ENCODE measurements around the gene FLCN.

Gene FLCN

GRCh38 chr17:17179371-17179827, 57.6 kb downstream of the FLCN start:
- H3K27me3 ChIP-seq (ENCODE audit: control insufficient read depth in 1 of 2, insufficient read depth in 2 of 2, low read length in 2 of 2) = no peaks in the 10 kb centered on the region
- H3K27ac ChIP-seq (ENCODE audit: low read depth, low read length) = no peak overlapping the region
- no peaks in the 10 kb centered on the region for H3K4me1 ChIP-seq (ENCODE audit: control insufficient read depth in 1 of 2, insufficient read depth in 2 of 2, low read length in 2 of 2)
- no peak overlapping the region for H3K4me3 ChIP-seq (ENCODE audit: low read depth in 1 of 2, low read length in 2 of 2)
- peaks cover 41 to 94% of the 10 kb centered on the region in 2 donors for H3K36me3 ChIP-seq (ENCODE audit: control insufficient read depth in 1 of 2, insufficient read depth in 2 of 2, low read length in 2 of 2)
- H3K9ac ChIP-seq (ENCODE audit: low read depth in 1 of 2, low read length in 2 of 2) = no peak overlapping the region
- H3K9me3 ChIP-seq (ENCODE audit: control insufficient read depth in 1 of 2, low read length in 2 of 2) = no peaks in the 10 kb centered on the region

- peaks cover 47 to 96% of the 10 kb centered on the region in 2 donors for H3K36me3 ChIP-seq (ENCODE audit: control insufficient read depth in 1 of 2, insufficient read depth in 2 of 2, low read length in 2 of 2)
- no peaks in the 10 kb centered on the region for H3K9me3 ChIP-seq (ENCODE audit: control insufficient read depth in 1 of 2, low read length in 2 of 2)
- no peak overlapping the region for H3K9ac ChIP-seq (ENCODE audit: low read depth in 1 of 2, low read length in 2 of 2)
- no peak overlapping the region for H3K27ac ChIP-seq (ENCODE audit: low read depth, low read length)
- no peaks in the 10 kb centered on the region for H3K4me1 ChIP-seq (ENCODE audit: control insufficient read depth in 1 of 2, insufficient read depth in 2 of 2, low read length in 2 of 2)
- H3K4me3 ChIP-seq (ENCODE audit: low read depth in 1 of 2, low read length in 2 of 2) = no peak overlapping the region
- no peaks in the 10 kb centered on the region for H3K27me3 ChIP-seq (ENCODE audit: control insufficient read depth in 1 of 2, insufficient read depth in 2 of 2, low read length in 2 of 2)
Measured at GRCh38 chr17:17177176-17177575, 59.8 kb downstream of the FLCN start.

- Histone ChIP-seq H3K27ac (ENCODE audit: low read depth, low read length) (no peak overlapping the region), H3K9ac (ENCODE audit: low read depth in 1 of 2, low read length in 2 of 2) (no peak overlapping the region), H3K27me3 (ENCODE audit: control insufficient read depth in 1 of 2, insufficient read depth in 2 of 2, low read length in 2 of 2) (no peaks in the 10 kb centered on the region), H3K4me1 (ENCODE audit: control insufficient read depth in 1 of 2, insufficient read depth in 2 of 2, low read length in 2 of 2) (no peaks in the 10 kb centered on the region), H3K36me3 (ENCODE audit: control insufficient read depth in 1 of 2, insufficient read depth in 2 of 2, low read length in 2 of 2) (peaks cover 49 to 96% of the 10 kb centered on the region in 2 donors), H3K9me3 (ENCODE audit: control insufficient read depth in 1 of 2, low read length in 2 of 2) (no peaks in the 10 kb centered on the region), H3K4me3 (ENCODE audit: low read depth in 1 of 2, low read length in 2 of 2) (no peak overlapping the region)
Measured at GRCh38 chr17:17176341-17176740, 60.6 kb downstream of the FLCN start.

- no peak overlapping the region for H3K9ac ChIP-seq (ENCODE audit: low read depth in 1 of 2, low read length in 2 of 2)
Measured at GRCh38 chr17:17175917-17176316, 61.1 kb downstream of the FLCN start.

GRCh38 chr17:17175340-17175739, 61.6 kb downstream of the FLCN start:
- Histone ChIP-seq H3K36me3 (ENCODE audit: control insufficient read depth in 1 of 2, insufficient read depth in 2 of 2, low read length in 2 of 2) (peaks cover 43 to 92% of the 10 kb centered on the region in 2 donors), H3K27me3 (ENCODE audit: control insufficient read depth in 1 of 2, insufficient read depth in 2 of 2, low read length in 2 of 2) (no peaks in the 10 kb centered on the region), H3K4me3 (ENCODE audit: low read depth in 1 of 2, low read length in 2 of 2) (no peak overlapping the region), H3K4me1 (ENCODE audit: control insufficient read depth in 1 of 2, insufficient read depth in 2 of 2, low read length in 2 of 2) (no peaks in the 10 kb centered on the region), H3K9ac (ENCODE audit: low read depth in 1 of 2, low read length in 2 of 2) (no peak overlapping the region), H3K9me3 (ENCODE audit: control insufficient read depth in 1 of 2, low read length in 2 of 2) (no peaks in the 10 kb centered on the region), H3K27ac (ENCODE audit: low read depth, low read length) (no peak overlapping the region)

More at GRCh38 chr17:17175917-17176316, 61.1 kb downstream of the FLCN start:
- H3K27ac ChIP-seq (ENCODE audit: low read depth, low read length) = no peak overlapping the region
- no peaks in the 10 kb centered on the region for H3K9me3 ChIP-seq (ENCODE audit: control insufficient read depth in 1 of 2, low read length in 2 of 2)
- peaks cover 49 to 96% of the 10 kb centered on the region in 2 donors for H3K36me3 ChIP-seq (ENCODE audit: control insufficient read depth in 1 of 2, insufficient read depth in 2 of 2, low read length in 2 of 2)
- H3K4me1 ChIP-seq (ENCODE audit: control insufficient read depth in 1 of 2, insufficient read depth in 2 of 2, low read length in 2 of 2) = no peaks in the 10 kb centered on the region
- H3K4me3 ChIP-seq (ENCODE audit: low read depth in 1 of 2, low read length in 2 of 2) = no peak overlapping the region
- no peaks in the 10 kb centered on the region for H3K27me3 ChIP-seq (ENCODE audit: control insufficient read depth in 1 of 2, insufficient read depth in 2 of 2, low read length in 2 of 2)

GRCh38 chr17:17173921-17174320, 63.0 kb downstream of the FLCN start:
- Histone ChIP-seq H3K36me3 (ENCODE audit: control insufficient read depth in 1 of 2, insufficient read depth in 2 of 2, low read length in 2 of 2) (peaks cover 45 to 91% of the 10 kb centered on the region in 2 donors), H3K9ac (ENCODE audit: low read depth in 1 of 2, low read length in 2 of 2) (no peak overlapping the region), H3K9me3 (ENCODE audit: control insufficient read depth in 1 of 2, low read length in 2 of 2) (no peaks in the 10 kb centered on the region), H3K4me3 (ENCODE audit: low read depth in 1 of 2, low read length in 2 of 2) (no peak overlapping the region), H3K27me3 (ENCODE audit: control insufficient read depth in 1 of 2, insufficient read depth in 2 of 2, low read length in 2 of 2) (no peaks in the 10 kb centered on the region), H3K27ac (ENCODE audit: low read depth, low read length) (no peak overlapping the region), H3K4me1 (ENCODE audit: control insufficient read depth in 1 of 2, insufficient read depth in 2 of 2, low read length in 2 of 2) (no peaks in the 10 kb centered on the region)

GRCh38 chr17:17172990-17173389, 64.0 kb downstream of the FLCN start:
- Histone ChIP-seq H3K4me1 (ENCODE audit: control insufficient read depth in 1 of 2, insufficient read depth in 2 of 2, low read length in 2 of 2) (no peaks in the 10 kb centered on the region), H3K27ac (ENCODE audit: low read depth, low read length) (no peak overlapping the region), H3K4me3 (ENCODE audit: low read depth in 1 of 2, low read length in 2 of 2) (no peak overlapping the region), H3K9ac (ENCODE audit: low read depth in 1 of 2, low read length in 2 of 2) (no peak overlapping the region), H3K27me3 (ENCODE audit: control insufficient read depth in 1 of 2, insufficient read depth in 2 of 2, low read length in 2 of 2) (no peaks in the 10 kb centered on the region), H3K36me3 (ENCODE audit: control insufficient read depth in 1 of 2, insufficient read depth in 2 of 2, low read length in 2 of 2) (peaks cover 48 to 91% of the 10 kb centered on the region in 2 donors), H3K9me3 (ENCODE audit: control insufficient read depth in 1 of 2, low read length in 2 of 2) (no peaks in the 10 kb centered on the region)

GRCh38 chr17:17172001-17172939, 64.7 kb downstream of the FLCN start:
- Histone ChIP-seq H3K27ac (ENCODE audit: low read depth, low read length) (no peak overlapping the region), H3K4me3 (ENCODE audit: low read depth in 1 of 2, low read length in 2 of 2) (no peak overlapping the region), H3K4me1 (ENCODE audit: control insufficient read depth in 1 of 2, insufficient read depth in 2 of 2, low read length in 2 of 2) (no peaks in the 10 kb centered on the region), H3K27me3 (ENCODE audit: control insufficient read depth in 1 of 2, insufficient read depth in 2 of 2, low read length in 2 of 2) (no peaks in the 10 kb centered on the region), H3K9me3 (ENCODE audit: control insufficient read depth in 1 of 2, low read length in 2 of 2) (no peaks in the 10 kb centered on the region), H3K36me3 (ENCODE audit: control insufficient read depth in 1 of 2, insufficient read depth in 2 of 2, low read length in 2 of 2) (peaks cover 49 to 91% of the 10 kb centered on the region in 2 donors), H3K9ac (ENCODE audit: low read depth in 1 of 2, low read length in 2 of 2) (no peak overlapping the region)

GRCh38 chr17:17171186-17171585, 65.8 kb downstream of the FLCN start:
- Histone ChIP-seq H3K27me3 (ENCODE audit: control insufficient read depth in 1 of 2, insufficient read depth in 2 of 2, low read length in 2 of 2) (no peaks in the 10 kb centered on the region), H3K9me3 (ENCODE audit: control insufficient read depth in 1 of 2, low read length in 2 of 2) (no peaks in the 10 kb centered on the region), H3K4me3 (ENCODE audit: low read depth in 1 of 2, low read length in 2 of 2) (no peak overlapping the region), H3K36me3 (ENCODE audit: control insufficient read depth in 1 of 2, insufficient read depth in 2 of 2, low read length in 2 of 2) (peaks cover 50 to 91% of the 10 kb centered on the region in 2 donors), H3K9ac (ENCODE audit: low read depth in 1 of 2, low read length in 2 of 2) (no peak overlapping the region), H3K27ac (ENCODE audit: low read depth, low read length) (no peak overlapping the region), H3K4me1 (ENCODE audit: control insufficient read depth in 1 of 2, insufficient read depth in 2 of 2, low read length in 2 of 2) (no peaks in the 10 kb centered on the region)

GRCh38 chr17:17170346-17170985, 66.5 kb downstream of the FLCN start:
- Histone ChIP-seq H3K27ac (ENCODE audit: low read depth, low read length) (no peak overlapping the region), H3K36me3 (ENCODE audit: control insufficient read depth in 1 of 2, insufficient read depth in 2 of 2, low read length in 2 of 2) (peaks cover 52 to 91% of the 10 kb centered on the region in 2 donors), H3K9ac (ENCODE audit: low read depth in 1 of 2, low read length in 2 of 2) (no peak overlapping the region), H3K9me3 (ENCODE audit: control insufficient read depth in 1 of 2, low read length in 2 of 2) (no peaks in the 10 kb centered on the region), H3K4me3 (ENCODE audit: low read depth in 1 of 2, low read length in 2 of 2) (no peak overlapping the region), H3K4me1 (ENCODE audit: control insufficient read depth in 1 of 2, insufficient read depth in 2 of 2, low read length in 2 of 2) (no peaks in the 10 kb centered on the region), H3K27me3 (ENCODE audit: control insufficient read depth in 1 of 2, insufficient read depth in 2 of 2, low read length in 2 of 2) (no peaks in the 10 kb centered on the region)

All from duodenal mucosa (tissue), 2 donors.